Endothelial cell of umbilical vein (primary cell): ENCODE data around the gene EPHA4.
A peak's percentile ranks its signal among the peaks of the same experiment; 100 is the strongest.

Experiments used
- EZH2 ChIP-seq: IDR thresholded peaks from 2 replicates; pipeline ENCODE4 v1.6.1; 2012; ENCODE audit warnings: borderline replicate concordance, low read depth, mild to moderate bottlenecking, moderate library complexity, low read length, inconsistent platforms; ENCODE audit not compliant: severe bottlenecking
- FOS ChIP-seq: IDR thresholded peaks from 2 replicates; pipeline ENCODE4 v1.6.1; 2011; ENCODE audit warnings: mild to moderate bottlenecking, low read length, moderate library complexity, borderline replicate concordance; ENCODE audit not compliant: insufficient read depth
- POLR2A ChIP-seq: IDR thresholded peaks from 2 replicates; pipeline ENCODE4 v1.6.1; 2012; ENCODE audit warnings: low read depth, mild to moderate bottlenecking, control low read depth, low read length
- POLR2AphosphoS5 ChIP-seq: IDR thresholded peaks from 2 replicates; pipeline ENCODE4 v1.6.1; 2012; ENCODE audit warnings: low read depth, mild to moderate bottlenecking, control low read depth, low read length, moderate library complexity; ENCODE audit not compliant: insufficient read depth
- TF ChIP-seq, protein P1 (sequence below), 2 donors: IDR thresholded peaks; 1 replicate in 1 of 2; 2 replicates in 1 of 2; pipeline ENCODE4 v1.5.1; 2011; ENCODE audit warnings: low read length in 2 of 2, mild to moderate bottlenecking in 2 of 2, moderate library complexity in 2 of 2, control low read depth in 1 of 2, inconsistent platforms in 1 of 2, low read depth in 1 of 2; ENCODE audit not compliant: insufficient read depth in 1 of 2; ENCODE audit errors: extremely low read depth in 1 of 2
- TF ChIP-seq, protein P2 (sequence below): IDR thresholded peaks from 2 replicates; pipeline ENCODE4 v1.6.1; 2011; ENCODE audit not compliant: insufficient read depth, insufficient read length

DNA sequence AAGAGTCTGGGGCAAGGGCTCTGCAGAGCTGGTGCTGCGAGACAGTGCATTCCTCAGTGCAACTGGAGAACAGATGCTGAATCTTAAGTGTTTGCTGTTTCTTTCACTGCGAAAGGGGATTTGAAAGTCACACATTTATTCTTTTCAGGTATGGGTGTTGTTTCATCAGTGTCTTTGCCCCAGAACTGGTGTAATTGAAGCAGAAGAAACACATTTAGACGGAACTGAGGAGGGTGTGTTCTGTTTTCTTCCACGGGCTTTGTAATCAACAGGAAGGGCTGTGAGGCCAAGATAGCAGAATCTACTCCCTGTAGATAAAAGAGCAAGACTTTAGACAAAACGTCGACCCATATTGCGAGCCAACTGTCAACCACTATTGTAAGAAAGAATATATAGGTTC is 151.9 kb downstream of the EPHA4 start:
- TF ChIP-seq, protein P1, sequence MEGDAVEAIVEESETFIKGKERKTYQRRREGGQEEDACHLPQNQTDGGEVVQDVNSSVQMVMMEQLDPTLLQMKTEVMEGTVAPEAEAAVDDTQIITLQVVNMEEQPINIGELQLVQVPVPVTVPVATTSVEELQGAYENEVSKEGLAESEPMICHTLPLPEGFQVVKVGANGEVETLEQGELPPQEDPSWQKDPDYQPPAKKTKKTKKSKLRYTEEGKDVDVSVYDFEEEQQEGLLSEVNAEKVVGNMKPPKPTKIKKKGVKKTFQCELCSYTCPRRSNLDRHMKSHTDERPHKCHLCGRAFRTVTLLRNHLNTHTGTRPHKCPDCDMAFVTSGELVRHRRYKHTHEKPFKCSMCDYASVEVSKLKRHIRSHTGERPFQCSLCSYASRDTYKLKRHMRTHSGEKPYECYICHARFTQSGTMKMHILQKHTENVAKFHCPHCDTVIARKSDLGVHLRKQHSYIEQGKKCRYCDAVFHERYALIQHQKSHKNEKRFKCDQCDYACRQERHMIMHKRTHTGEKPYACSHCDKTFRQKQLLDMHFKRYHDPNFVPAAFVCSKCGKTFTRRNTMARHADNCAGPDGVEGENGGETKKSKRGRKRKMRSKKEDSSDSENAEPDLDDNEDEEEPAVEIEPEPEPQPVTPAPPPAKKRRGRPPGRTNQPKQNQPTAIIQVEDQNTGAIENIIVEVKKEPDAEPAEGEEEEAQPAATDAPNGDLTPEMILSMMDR (IDR thresholded peaks at IDR 0.05; ENCODE audit: extremely low read depth in 1 of 2, insufficient read depth in 1 of 2, low read depth in 1 of 2, low read length in 2 of 2): no peak
- TF ChIP-seq POLR2A: no peak
- no peak for TF ChIP-seq EZH2
- TF ChIP-seq FOS: no peak
- TF ChIP-seq, protein P2, sequence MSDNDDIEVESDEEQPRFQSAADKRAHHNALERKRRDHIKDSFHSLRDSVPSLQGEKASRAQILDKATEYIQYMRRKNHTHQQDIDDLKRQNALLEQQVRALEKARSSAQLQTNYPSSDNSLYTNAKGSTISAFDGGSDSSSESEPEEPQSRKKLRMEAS: no peak
- peak; percentile 59 for TF ChIP-seq POLR2AphosphoS5
